ENCODE results near the gene ANKMY1. TPM values are rescaled to one million over a fixed set of nuclear protein-coding genes. Genes with fewer than 3 reads are reported as not detected.

Gene ANKMY1
- total and polyA plus RNA-seq, 2 of the 13 experiments (the other 11 are each of a cell fraction or from before 2014, with no cell fraction given): 11.7 to 18.8 TPM

DNA sequence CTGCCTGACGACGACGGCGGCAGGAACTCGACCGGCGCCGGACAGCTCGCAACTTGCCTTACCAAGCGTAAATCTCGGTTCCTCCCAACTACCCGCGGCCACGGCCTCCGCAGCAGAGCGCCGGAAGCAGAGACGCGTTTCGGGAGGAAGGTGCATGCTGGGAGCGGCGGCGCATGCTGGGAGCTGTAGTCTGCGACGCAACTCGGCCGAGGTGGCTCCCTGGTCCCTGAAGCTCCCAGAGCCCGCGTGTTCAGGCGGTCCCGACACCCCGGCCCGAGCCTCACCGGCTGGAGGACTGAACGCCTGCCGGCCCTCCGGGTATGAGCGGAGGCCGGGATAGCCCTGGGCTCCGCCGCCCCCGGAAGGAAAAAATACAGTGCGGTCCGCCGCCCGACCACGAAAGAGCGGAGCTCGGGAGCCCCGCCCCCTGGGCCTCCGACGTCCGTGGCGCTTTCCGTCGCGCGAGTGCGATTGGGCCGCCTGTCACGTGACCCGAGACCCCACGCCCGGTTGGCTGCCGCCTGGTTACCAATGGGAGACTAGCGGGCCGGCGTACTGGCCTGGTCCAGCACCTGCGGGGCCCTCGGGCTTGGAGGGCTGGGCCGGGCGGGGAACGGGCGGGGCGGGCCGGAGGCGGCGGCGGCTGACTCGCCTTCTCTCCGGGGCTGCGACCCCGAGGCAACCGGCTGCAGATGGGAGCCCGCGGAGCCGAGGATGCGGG lies 28.6 kb upstream of the ANKMY1 start, which contains the start of gene CAPN10 (continued):
- TF ChIP-seq, protein P1, sequence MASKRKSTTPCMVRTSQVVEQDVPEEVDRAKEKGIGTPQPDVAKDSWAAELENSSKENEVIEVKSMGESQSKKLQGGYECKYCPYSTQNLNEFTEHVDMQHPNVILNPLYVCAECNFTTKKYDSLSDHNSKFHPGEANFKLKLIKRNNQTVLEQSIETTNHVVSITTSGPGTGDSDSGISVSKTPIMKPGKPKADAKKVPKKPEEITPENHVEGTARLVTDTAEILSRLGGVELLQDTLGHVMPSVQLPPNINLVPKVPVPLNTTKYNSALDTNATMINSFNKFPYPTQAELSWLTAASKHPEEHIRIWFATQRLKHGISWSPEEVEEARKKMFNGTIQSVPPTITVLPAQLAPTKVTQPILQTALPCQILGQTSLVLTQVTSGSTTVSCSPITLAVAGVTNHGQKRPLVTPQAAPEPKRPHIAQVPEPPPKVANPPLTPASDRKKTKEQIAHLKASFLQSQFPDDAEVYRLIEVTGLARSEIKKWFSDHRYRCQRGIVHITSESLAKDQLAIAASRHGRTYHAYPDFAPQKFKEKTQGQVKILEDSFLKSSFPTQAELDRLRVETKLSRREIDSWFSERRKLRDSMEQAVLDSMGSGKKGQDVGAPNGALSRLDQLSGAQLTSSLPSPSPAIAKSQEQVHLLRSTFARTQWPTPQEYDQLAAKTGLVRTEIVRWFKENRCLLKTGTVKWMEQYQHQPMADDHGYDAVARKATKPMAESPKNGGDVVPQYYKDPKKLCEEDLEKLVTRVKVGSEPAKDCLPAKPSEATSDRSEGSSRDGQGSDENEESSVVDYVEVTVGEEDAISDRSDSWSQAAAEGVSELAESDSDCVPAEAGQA (IDR thresholded peaks at IDR 0.05; ENCODE audit: low read depth): peak; percentile 90
- TF ChIP-seq, protein P1 (CRISPR knock-in tag; IDR thresholded peaks at IDR 0.05; ENCODE audit: borderline replicate concordance): no peak
- TF ChIP-seq ZNF44 (CRISPR knock-in tag; IDR thresholded peaks at IDR 0.05): 0 out of 2 replicates have a peak, but pooled peaks have one; percentile 7
- TF ChIP-seq ZNF331 (CRISPR knock-in tag; IDR thresholded peaks at IDR 0.05): peak; percentile 75
- TF ChIP-seq, protein P2, sequence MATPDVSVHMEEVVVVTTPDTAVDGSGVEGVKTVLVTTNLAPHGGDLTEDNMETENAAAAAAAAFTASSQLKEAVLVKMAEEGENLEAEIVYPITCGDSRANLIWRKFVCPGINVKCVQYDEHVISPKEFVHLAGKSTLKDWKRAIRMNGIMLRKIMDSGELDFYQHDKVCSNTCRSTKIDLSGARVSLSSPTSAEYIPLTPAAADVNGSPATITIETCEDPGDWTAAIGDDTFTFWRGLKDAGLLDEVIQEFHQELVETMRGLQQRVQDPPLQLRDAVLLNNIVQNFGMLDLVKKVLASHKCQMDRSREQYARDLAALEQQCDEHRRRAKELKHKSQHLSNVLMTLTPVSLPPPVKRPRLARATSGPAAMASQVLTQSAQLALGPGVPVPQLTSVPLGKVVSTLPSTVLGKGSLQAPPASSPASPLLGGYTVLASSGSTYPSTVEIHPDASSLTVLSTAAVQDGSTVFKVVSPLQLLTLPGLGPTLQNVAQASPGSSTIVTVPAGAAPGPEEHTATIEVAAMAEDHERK (CRISPR knock-in tag; IDR thresholded peaks at IDR 0.05; ENCODE audit: low read depth): peak; percentile 90
- TF ChIP-seq HES4 (CRISPR knock-in tag; IDR thresholded peaks at IDR 0.05; ENCODE audit: borderline replicate concordance): no peak
- TF ChIP-seq ZNF558 (CRISPR knock-in tag; IDR thresholded peaks at IDR 0.05; ENCODE audit: borderline replicate concordance): peak; percentile 64; the same call in 1 of the 2 replicates
- TF ChIP-seq, protein P3, sequence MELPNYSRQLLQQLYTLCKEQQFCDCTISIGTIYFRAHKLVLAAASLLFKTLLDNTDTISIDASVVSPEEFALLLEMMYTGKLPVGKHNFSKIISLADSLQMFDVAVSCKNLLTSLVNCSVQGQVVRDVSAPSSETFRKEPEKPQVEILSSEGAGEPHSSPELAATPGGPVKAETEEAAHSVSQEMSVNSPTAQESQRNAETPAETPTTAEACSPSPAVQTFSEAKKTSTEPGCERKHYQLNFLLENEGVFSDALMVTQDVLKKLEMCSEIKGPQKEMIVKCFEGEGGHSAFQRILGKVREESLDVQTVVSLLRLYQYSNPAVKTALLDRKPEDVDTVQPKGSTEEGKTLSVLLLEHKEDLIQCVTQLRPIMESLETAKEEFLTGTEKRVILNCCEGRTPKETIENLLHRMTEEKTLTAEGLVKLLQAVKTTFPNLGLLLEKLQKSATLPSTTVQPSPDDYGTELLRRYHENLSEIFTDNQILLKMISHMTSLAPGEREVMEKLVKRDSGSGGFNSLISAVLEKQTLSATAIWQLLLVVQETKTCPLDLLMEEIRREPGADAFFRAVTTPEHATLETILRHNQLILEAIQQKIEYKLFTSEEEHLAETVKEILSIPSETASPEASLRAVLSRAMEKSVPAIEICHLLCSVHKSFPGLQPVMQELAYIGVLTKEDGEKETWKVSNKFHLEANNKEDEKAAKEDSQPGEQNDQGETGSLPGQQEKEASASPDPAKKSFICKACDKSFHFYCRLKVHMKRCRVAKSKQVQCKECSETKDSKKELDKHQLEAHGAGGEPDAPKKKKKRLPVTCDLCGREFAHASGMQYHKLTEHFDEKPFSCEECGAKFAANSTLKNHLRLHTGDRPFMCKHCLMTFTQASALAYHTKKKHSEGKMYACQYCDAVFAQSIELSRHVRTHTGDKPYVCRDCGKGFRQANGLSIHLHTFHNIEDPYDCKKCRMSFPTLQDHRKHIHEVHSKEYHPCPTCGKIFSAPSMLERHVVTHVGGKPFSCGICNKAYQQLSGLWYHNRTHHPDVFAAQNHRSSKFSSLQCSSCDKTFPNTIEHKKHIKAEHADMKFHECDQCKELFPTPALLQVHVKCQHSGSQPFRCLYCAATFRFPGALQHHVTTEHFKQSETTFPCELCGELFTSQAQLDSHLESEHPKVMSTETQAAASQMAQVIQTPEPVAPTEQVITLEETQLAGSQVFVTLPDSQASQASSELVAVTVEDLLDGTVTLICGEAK (IDR thresholded peaks at IDR 0.05): no peak
- TF ChIP-seq, protein P3 (CRISPR knock-in tag; IDR thresholded peaks at IDR 0.05): no peak
- 0 out of 2 replicates have a peak, but pooled peaks have one; percentile 72 for TF ChIP-seq ZNF354B (CRISPR knock-in tag; IDR thresholded peaks at IDR 0.05)

Measured in HepG2 (cell line).